ENCODE results near the gene MOB3B.
"Not testable (repeated sequence)": the region's sequence is repeated elsewhere in the genome, so short reads cannot be mapped to it uniquely, and the experiment has no call there.

The MOB3B gene

GRCh38 chr9:27442464-27442863, 87.2 kb downstream of the MOB3B start:
- DNase-seq = no peak

- no peak for DNase-seq
Measured at GRCh38 chr9:27441741-27442070, 87.9 kb downstream of the MOB3B start.

GRCh38 chr9:27440888-27441740, 88.5 kb downstream of the MOB3B start:
- no peak for DNase-seq

- DNase-seq = no peak
Measured at GRCh38 chr9:27438522-27438921, 91.1 kb downstream of the MOB3B start.

GRCh38 chr9:27437652-27438373, 91.8 kb downstream of the MOB3B start:
- DNase-seq = peak; percentile 30

GRCh38 chr9:27436234-27436633, 93.4 kb downstream of the MOB3B start:
- DNase-seq = peak; percentile 15

GRCh38 chr9:27433631-27434325, 95.8 kb downstream of the MOB3B start:
- no peak for DNase-seq

- no peak for DNase-seq
Measured at GRCh38 chr9:27432308-27432707, 97.3 kb downstream of the MOB3B start.

- DNase-seq = no peak
Measured at GRCh38 chr9:27431543-27432147, 98.0 kb downstream of the MOB3B start.

GRCh38 chr9:27430750-27431535, 98.7 kb downstream of the MOB3B start:
- DNase-seq = no peak

GRCh38 chr9:27429917-27430316, 99.7 kb downstream of the MOB3B start:
- DNase-seq = no peak

GRCh38 chr9:27429436-27429835, 100.2 kb downstream of the MOB3B start:
- DNase-seq = no peak

- DNase-seq = no peak
Measured at GRCh38 chr9:27428551-27428950, 101.1 kb downstream of the MOB3B start.

- DNase-seq = peak; percentile 32
Measured at GRCh38 chr9:27427272-27427643, 102.4 kb downstream of the MOB3B start.

GRCh38 chr9:27426511-27427271, 102.9 kb downstream of the MOB3B start:
- no peak for DNase-seq

- no peak for DNase-seq
Measured at GRCh38 chr9:27425827-27426510, 103.6 kb downstream of the MOB3B start.

- no peak for DNase-seq
Measured at GRCh38 chr9:27423915-27424710, 105.5 kb downstream of the MOB3B start.

GRCh38 chr9:27422279-27422834, 107.3 kb downstream of the MOB3B start:
- no peak for DNase-seq

GRCh38 chr9:27421577-27421976, 108.0 kb downstream of the MOB3B start:
- DNase-seq = no peak

- not testable (repeated sequence) for DNase-seq
Measured at GRCh38 chr9:27419558-27419957, 110.1 kb downstream of the MOB3B start.
